ENCODE results near the gene TRAPPC10. TPM values are rescaled to one million over a fixed set of nuclear protein-coding genes. Genes with fewer than 3 reads are reported as not detected.

TRAPPC10 gene, protein sequence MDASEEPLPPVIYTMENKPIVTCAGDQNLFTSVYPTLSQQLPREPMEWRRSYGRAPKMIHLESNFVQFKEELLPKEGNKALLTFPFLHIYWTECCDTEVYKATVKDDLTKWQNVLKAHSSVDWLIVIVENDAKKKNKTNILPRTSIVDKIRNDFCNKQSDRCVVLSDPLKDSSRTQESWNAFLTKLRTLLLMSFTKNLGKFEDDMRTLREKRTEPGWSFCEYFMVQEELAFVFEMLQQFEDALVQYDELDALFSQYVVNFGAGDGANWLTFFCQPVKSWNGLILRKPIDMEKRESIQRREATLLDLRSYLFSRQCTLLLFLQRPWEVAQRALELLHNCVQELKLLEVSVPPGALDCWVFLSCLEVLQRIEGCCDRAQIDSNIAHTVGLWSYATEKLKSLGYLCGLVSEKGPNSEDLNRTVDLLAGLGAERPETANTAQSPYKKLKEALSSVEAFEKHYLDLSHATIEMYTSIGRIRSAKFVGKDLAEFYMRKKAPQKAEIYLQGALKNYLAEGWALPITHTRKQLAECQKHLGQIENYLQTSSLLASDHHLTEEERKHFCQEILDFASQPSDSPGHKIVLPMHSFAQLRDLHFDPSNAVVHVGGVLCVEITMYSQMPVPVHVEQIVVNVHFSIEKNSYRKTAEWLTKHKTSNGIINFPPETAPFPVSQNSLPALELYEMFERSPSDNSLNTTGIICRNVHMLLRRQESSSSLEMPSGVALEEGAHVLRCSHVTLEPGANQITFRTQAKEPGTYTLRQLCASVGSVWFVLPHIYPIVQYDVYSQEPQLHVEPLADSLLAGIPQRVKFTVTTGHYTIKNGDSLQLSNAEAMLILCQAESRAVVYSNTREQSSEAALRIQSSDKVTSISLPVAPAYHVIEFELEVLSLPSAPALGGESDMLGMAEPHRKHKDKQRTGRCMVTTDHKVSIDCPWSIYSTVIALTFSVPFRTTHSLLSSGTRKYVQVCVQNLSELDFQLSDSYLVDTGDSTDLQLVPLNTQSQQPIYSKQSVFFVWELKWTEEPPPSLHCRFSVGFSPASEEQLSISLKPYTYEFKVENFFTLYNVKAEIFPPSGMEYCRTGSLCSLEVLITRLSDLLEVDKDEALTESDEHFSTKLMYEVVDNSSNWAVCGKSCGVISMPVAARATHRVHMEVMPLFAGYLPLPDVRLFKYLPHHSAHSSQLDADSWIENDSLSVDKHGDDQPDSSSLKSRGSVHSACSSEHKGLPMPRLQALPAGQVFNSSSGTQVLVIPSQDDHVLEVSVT
- total RNA-seq: 10 to 100 TPM; 36.8 to 40.1 TPM
- polyA plus RNA-seq (2013, experiment 1 of 2): 18.6 TPM
- 18.9 TPM for polyA plus RNA-seq (2013, experiment 2 of 2)
- long read RNA-seq, experiment 1, full-length matches to known transcripts: 5 of 11 reads
- long read RNA-seq, experiment 1, partial matches to known transcripts: 4 of 11 reads
- long read RNA-seq, experiment 1, other reads (novel, unspliced or antisense): 2 of 11 reads
- long read RNA-seq, experiment 2, full-length matches to known transcripts: 8 of 31 reads
- long read RNA-seq, experiment 2, partial matches to known transcripts: 9 of 31 reads
- long read RNA-seq, experiment 2, other reads (novel, unspliced or antisense): 14 of 31 reads
- long read RNA-seq, experiment 3, partial matches to known transcripts: 2 of 4 reads
- long read RNA-seq, experiment 3, other reads (novel, unspliced or antisense): 2 of 4 reads
- long read RNA-seq, experiment 4, partial matches to known transcripts: 2 of 3 reads
- long read RNA-seq, experiment 4, other reads (novel, unspliced or antisense): 1 of 3 reads

GRCh38 chr21:44011579-44012473 lies at the start of gene TRAPPC10:
Gene TRAPPC10, plus strand, starts transcription at chr21:44012309. Its CDS starts 185 bp downstream, at chr21:44012494.
- Histone ChIP-seq H3K9ac (ENCODE audit: extremely low read depth, low read length, poor library complexity, severe bottlenecking) (peak within 1 kb of the TSS; percentile 93), H3K4me3 (ENCODE audit: low read length) (peak within 1 kb of the TSS; percentile 90), H3K27ac (ENCODE audit: low read depth, low read length) (peak within 1 kb of the TSS; percentile 71), H3K4me1 (ENCODE audit: control insufficient read depth, insufficient read depth, low read length) (peaks cover 3% of the 10 kb centered on the region), H3K36me3 (ENCODE audit: control insufficient read depth, insufficient read depth, low read length) (no peaks in the 10 kb centered on the region), H3K9me3 (ENCODE audit: control insufficient read depth, low read length) (no peaks in the 10 kb centered on the region), H3K27me3 (ENCODE audit: control insufficient read depth, insufficient read depth, low read length, poor library complexity, severe bottlenecking) (no peaks in the 10 kb centered on the region)
- peak; percentile 91 for DNase-seq
- Mint-ChIP-seq H3K4me3 (peak within 1 kb of the TSS; percentile 78), H3K9me3 (no peaks in the 10 kb centered on the region), H3K27ac (peak within 1 kb of the TSS; percentile 89), H3K36me3 (ENCODE audit: low read depth) (no peaks in the 10 kb centered on the region), H3K27me3 (ENCODE audit: insufficient read depth) (no peaks in the 10 kb centered on the region), H3K4me1 (peaks cover 27% of the 10 kb centered on the region)
- 0 to 1% methylated on average over 37 to 107 of the region's 107 CpGs for WGBS, 2 experiments (ENCODE audit: insufficient coverage in 1 of 2, insufficient read length in 1 of 2)
- no peak for TF ChIP-seq CTCF (conservative IDR thresholded peaks at IDR 0.05)

DNA sequence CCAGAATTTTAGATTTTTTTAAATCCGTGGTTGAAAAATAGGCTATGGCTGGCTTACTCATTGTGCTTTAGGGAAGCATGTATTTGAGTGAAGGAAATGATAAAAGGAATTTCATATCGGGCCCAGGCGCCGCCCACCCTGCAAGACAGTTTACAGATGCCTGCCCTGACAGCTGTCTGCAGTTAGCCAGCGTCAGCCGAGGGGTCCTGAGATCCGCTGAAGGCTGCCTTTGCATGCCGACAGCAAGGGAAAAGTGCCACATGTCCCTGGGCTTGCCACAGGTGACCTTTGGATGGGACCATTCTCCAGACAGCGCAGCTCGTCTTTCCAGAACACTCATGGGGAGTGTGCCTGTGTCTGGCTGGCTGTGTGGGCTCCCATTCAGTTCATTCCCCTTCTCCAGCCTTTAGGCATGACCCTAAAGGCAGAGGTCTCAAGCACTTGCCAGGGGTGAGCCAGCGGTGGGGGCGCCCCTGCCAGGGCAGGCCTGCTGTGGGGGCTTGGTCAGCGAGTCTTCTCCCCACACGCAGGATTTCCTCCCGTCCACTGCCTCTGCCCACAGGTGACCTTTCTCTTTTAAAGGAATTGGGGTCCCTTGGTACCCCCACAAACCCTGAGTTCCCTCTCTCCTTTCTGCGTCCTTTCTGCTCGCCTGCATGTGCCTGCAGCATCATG lies 46.1 kb upstream of the TRAPPC10 start:
- H3K4me3 Mint-ChIP-seq: no peak overlapping the region
- Histone ChIP-seq H3K27me3 (ENCODE audit: control insufficient read depth, insufficient read depth, low read length, poor library complexity, severe bottlenecking) (no peaks in the 10 kb centered on the region), H3K27ac (ENCODE audit: low read depth, low read length) (no peak overlapping the region), H3K4me3 (ENCODE audit: low read length) (no peak overlapping the region), H3K9me3 (ENCODE audit: control insufficient read depth, low read length) (no peaks in the 10 kb centered on the region), H3K9ac (ENCODE audit: extremely low read depth, low read length, poor library complexity, severe bottlenecking) (no peak overlapping the region), H3K4me1 (ENCODE audit: control insufficient read depth, insufficient read depth, low read length) (no peaks in the 10 kb centered on the region), H3K36me3 (ENCODE audit: control insufficient read depth, insufficient read depth, low read length) (peaks cover 23% of the 10 kb centered on the region)
- H3K9me3 Mint-ChIP-seq: peaks cover 1% of the 10 kb centered on the region
- WGBS, 2 experiments (ENCODE audit: insufficient coverage in 1 of 2, insufficient read length in 1 of 2): 94 to 98% methylated on average over 13 to 17 of the region's 17 CpGs
- no peak overlapping the region for H3K27ac Mint-ChIP-seq
- no peaks in the 10 kb centered on the region for H3K4me1 Mint-ChIP-seq
- no peaks in the 10 kb centered on the region for H3K27me3 Mint-ChIP-seq (ENCODE audit: insufficient read depth)
- H3K36me3 Mint-ChIP-seq (ENCODE audit: low read depth): peaks cover 44% of the 10 kb centered on the region
- DNase-seq: no peak
- no peak for TF ChIP-seq CTCF (conservative IDR thresholded peaks at IDR 0.05)

Measured in endodermal cell (in vitro differentiated cells).